CD4-positive, alpha-beta T cell treated with Interleukin-17A for 4 hours (primary cell): ENCODE measurements around the gene PIR.
A peak's percentile ranks its signal among the peaks of the same experiment; 100 is the strongest.

Experiments
- DNase-seq: peaks from one replicate; pipeline ENCODE4 v3.0.0-alpha.2; 2020; ENCODE audit warnings: mixed read lengths

Gene PIR

GRCh38 chrX:15493118-15493962, at the start of gene PIR:
TSS of gene PIR (minus strand) at chrX:15493333. CDS start at chrX:15491257, 2,076 bp downstream.
- DNase-seq: peak; percentile 61

- DNase-seq: no peak
Observed at GRCh38 chrX:15530318-15530717, 37.2 kb upstream of the PIR start.

GRCh38 chrX:15529165-15529564, 36.0 kb upstream of the PIR start:
- DNase-seq: no peak

- DNase-seq: no peak
Observed at GRCh38 chrX:15525664-15526416, 32.7 kb upstream of the PIR start.

- no peak for DNase-seq
Observed at GRCh38 chrX:15524417-15524816, 31.3 kb upstream of the PIR start.

GRCh38 chrX:15523088-15523487, 30.0 kb upstream of the PIR start:
- DNase-seq: no peak

GRCh38 chrX:15522464-15522863, 29.3 kb upstream of the PIR start:
- no peak for DNase-seq

- no peak for DNase-seq
Observed at GRCh38 chrX:15515931-15516330, 22.8 kb upstream of the PIR start.

- no peak for DNase-seq
Observed at GRCh38 chrX:15514279-15514678, 21.1 kb upstream of the PIR start.

- no peak for DNase-seq
Observed at GRCh38 chrX:15512401-15512965, 19.4 kb upstream of the PIR start.

- DNase-seq: no peak
Observed at GRCh38 chrX:15511563-15511962, 18.4 kb upstream of the PIR start.

GRCh38 chrX:15509845-15510244, 16.7 kb upstream of the PIR start:
- no peak for DNase-seq

GRCh38 chrX:15507005-15507404, 13.9 kb upstream of the PIR start:
- no peak for DNase-seq

GRCh38 chrX:15505101-15505500, 12.0 kb upstream of the PIR start:
- no peak for DNase-seq

GRCh38 chrX:15504661-15505060, 11.5 kb upstream of the PIR start:
- DNase-seq: no peak

GRCh38 chrX:15501506-15501905, 8.4 kb upstream of the PIR start:
- DNase-seq: no peak

GRCh38 chrX:15500497-15500966, 7.4 kb upstream of the PIR start, which contains the start of gene BMX:
TSS of gene BMX (plus strand) at chrX:15500807. CDS start at chrX:15508354, 7,547 bp downstream.
- no peak for DNase-seq

GRCh38 chrX:15499976-15500375, 6.8 kb upstream of the PIR start:
- DNase-seq: no peak

GRCh38 chrX:15498741-15499140, 5.6 kb upstream of the PIR start:
- DNase-seq: no peak

GRCh38 chrX:15497865-15498264, 4.7 kb upstream of the PIR start:
- DNase-seq: peak; percentile 58

- no peak for DNase-seq
Observed at GRCh38 chrX:15496824-15497223, 3.7 kb upstream of the PIR start.

- no peak for DNase-seq
Observed at GRCh38 chrX:15495801-15496200, 2.7 kb upstream of the PIR start.

GRCh38 chrX:15492469-15492868, 664 bp downstream of the PIR start:
- no peak for DNase-seq

GRCh38 chrX:15483891-15484290, 9.2 kb downstream of the PIR start:
- DNase-seq: no peak
